AG09319 (cell line): ENCODE measurements around the gene ACOX3.

Experiments used
- DNase-seq: peaks from one replicate; pipeline ENCODE4 v3.0.0-alpha.2; 2010; ENCODE audit warnings: low read depth; ENCODE audit errors: extremely low read depth
- CTCF ChIP-seq: IDR thresholded peaks from 2 replicates; pipeline ENCODE4 v1.5.1; 2011; ENCODE audit warnings: low read depth, mild to moderate bottlenecking, inconsistent platforms, low read length, moderate library complexity

Gene ACOX3

GRCh38 chr4:8439168-8439567 is 1.4 kb downstream of the ACOX3 start:
- TF ChIP-seq CTCF, result no peak
- no peak for DNase-seq

- no peak for TF ChIP-seq CTCF
- DNase-seq, result no peak
Measured at GRCh38 chr4:8438743-8439142, 1.8 kb downstream of the ACOX3 start.

GRCh38 chr4:8437281-8437680 is 3.2 kb downstream of the ACOX3 start:
- no peak for DNase-seq
- TF ChIP-seq CTCF, result no peak

DNA sequence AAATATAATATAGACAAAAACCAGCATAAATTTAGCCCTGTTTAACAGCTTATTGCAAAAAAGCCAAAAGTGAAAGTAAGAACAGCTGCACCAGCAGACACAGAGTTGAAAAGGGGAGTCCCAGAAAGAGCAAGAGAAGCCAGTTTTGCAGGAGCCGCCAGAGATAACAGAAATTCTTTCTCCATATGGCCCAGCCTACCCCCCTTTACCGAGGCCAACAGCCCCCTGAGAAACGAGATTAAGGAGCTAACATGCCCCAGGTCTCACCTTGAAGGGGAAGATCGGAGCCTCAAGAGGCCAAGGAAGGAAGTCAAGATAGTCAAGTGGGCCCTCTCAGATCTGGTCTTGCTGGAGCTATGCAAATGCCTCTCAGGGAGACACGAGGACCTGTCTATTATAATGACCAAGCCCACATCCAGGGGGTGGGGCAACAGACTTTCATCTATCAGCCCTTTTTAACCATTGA is 4.8 kb downstream of the ACOX3 start:
- DNase-seq, result no peak
- TF ChIP-seq CTCF, result no peak

DNA sequence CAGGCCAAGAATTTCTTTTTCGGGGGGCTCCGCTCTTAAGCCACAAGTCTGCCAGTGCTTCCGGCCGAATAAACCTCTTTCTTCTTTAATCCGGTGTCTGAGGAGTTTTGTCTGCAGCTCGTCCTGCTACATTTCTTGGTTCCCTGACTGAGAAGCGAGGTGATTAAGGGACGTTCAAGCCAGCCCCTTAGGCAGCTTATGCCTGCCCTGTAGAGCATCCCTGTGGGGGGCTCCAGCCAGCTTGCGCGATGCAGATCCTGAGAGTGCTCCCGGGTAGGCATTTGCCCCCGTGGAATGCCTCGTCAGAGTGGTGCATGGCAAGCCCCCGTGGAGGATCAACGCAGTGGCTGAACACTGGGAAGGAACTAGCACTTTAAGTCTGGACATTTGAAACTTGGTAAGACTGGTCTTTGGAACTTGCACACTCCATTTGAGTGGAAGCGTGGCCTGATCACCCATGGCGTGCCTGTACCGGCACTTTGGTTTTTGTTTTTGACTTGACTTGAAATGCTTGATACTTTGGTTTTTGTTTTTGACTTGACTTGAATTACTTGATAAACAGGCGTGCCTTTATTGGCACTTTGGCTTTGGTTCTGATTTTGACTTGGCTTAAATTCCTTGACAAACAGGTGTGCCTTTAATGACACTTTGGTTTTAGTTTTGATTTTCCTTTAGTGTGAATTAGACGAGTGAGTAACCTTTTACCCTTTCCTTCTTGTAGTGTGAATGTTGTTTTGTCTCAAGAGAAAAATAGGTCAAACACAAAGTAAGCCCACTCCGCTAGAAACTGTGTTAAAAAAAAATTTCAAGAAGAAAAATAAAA is 6.1 kb downstream of the ACOX3 start:
- DNase-seq, result no peak
- TF ChIP-seq CTCF, result no peak

DNA sequence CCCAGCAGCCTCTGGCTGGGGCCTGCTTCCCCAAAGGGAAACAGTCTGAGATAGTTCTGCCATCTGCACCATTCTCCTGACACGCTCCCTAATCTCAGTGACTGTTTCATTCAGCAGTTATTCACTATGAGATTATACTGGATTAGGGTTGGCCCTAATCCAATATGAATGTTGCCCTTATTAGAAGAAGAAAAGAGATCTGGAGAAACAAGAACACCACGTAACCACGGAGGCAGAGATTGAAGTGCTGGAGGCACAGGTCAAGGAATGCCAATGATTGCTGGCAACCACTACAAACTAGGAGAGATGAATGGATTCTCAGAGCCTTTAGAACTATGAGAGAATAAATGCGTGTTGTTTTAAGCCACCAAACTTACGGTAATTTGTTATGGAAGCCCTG is 7.4 kb downstream of the ACOX3 start:
- TF ChIP-seq CTCF, result no peak
- DNase-seq, result no peak

DNA sequence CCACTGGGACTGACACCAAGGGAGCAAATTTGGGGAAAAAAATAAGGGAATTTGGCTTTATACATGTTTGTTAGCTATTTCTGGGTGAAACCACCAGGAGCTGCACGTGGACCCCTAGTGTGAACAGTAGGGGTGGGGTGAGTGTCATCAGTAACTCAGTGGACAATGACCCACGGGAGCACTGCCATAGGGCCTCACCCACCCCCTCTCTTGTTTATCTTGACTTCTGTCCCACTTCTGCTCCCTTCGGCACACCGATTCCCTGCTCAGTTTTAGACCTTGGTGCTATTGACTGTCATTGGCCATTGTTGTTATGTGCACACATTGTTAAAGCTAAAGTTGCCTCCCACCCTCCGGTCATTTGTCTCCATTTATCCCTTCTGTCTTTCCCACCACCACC is 9.0 kb downstream of the ACOX3 start:
- no peak for TF ChIP-seq CTCF
- no peak for DNase-seq
